ENCODE results near the gene ZDHHC20. TPM values are rescaled to one million over a fixed set of nuclear protein-coding genes. Genes with fewer than 3 reads are reported as not detected.

The ZDHHC20 gene
- total RNA-seq, 1 experiment from 2014 or later = 69.1 TPM

DNA sequence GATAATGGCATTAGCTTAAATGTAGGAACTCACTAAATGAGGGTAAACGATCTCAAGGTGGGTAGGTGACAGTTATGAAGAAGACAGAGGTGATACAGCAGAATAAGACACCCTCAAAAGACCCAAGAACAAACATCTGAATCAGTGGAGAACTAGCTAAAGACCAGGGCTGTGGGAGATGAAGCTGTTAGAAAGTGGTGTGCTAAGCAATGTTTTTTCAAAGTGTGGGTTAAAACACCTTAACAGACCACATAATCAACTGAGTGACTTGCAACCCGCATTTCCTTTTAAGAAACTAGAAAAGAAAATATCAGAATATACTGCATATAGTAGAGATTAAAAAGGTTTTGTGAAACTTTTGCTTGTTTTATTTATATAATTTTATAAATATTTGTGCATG, 70.0 kb downstream of the ZDHHC20 start:
- DNase-seq = no peak
- H3K56ac ChIP-seq (ENCODE audit: insufficient read length, low read depth, low read length) = no peak overlapping the region
- no peak overlapping the region for H3K4me3 Mint-ChIP-seq
- no peaks in the 10 kb centered on the region for H3K79me1 ChIP-seq (ENCODE audit: insufficient read depth, low read depth, low read length, poor library complexity, severe bottlenecking)
- no peaks in the 10 kb centered on the region for H3K4me1 Mint-ChIP-seq
- no peak overlapping the region for H4K5ac ChIP-seq (ENCODE audit: insufficient read length, low read depth, low read length)
- no peak overlapping the region for H2BK12ac ChIP-seq (ENCODE audit: insufficient read length, low read depth, low read length)
- no peak overlapping the region for H3K4me2 ChIP-seq (ENCODE audit: insufficient read depth, insufficient read length, low read length)
- no peak overlapping the region for H3K27ac ChIP-seq (ENCODE audit: insufficient read length, low read depth, low read length)
- H4K20me1 ChIP-seq (ENCODE audit: control insufficient read depth, insufficient read depth, insufficient read length) = no peaks in the 10 kb centered on the region
- no peaks in the 10 kb centered on the region for H3K4me1 ChIP-seq (ENCODE audit: insufficient read depth, low read length)
- H2BK15ac ChIP-seq (ENCODE audit: low read depth, low read length) = no peak overlapping the region
- H3K23me2 ChIP-seq (ENCODE audit: insufficient read length, low read depth, low read length, poor library complexity, severe bottlenecking) = no peaks in the 10 kb centered on the region
- no peak overlapping the region for H3K4ac ChIP-seq (ENCODE audit: low read depth, low read length)
- no peaks in the 10 kb centered on the region for H3K27me3 ChIP-seq (ENCODE audit: insufficient read depth, low read length)
- peaks cover 4 to 8% of the 10 kb centered on the region in 2 experiments; a peak in 4 of 5 replicates for H3K9me3 Mint-ChIP-seq
- TF ChIP-seq CTCF (conservative IDR thresholded peaks at IDR 0.05) = no peak
- H3K23ac ChIP-seq (ENCODE audit: insufficient read length, low read depth, low read length) = no peak overlapping the region
- no peak overlapping the region for H2BK5ac ChIP-seq (ENCODE audit: insufficient read length, low read length)
- no peak overlapping the region for H3K27ac Mint-ChIP-seq
- H3K18ac ChIP-seq (ENCODE audit: insufficient read length, low read depth, low read length) = no peak overlapping the region
- no peak overlapping the region for H3T11ph ChIP-seq (ENCODE audit: low read length)
- H2AFZ ChIP-seq (ENCODE audit: low read length) = no peak overlapping the region
- H4K8ac ChIP-seq (replicated peaks; ENCODE audit: insufficient read length, low read depth, low read length) = no peak overlapping the region
- no peak overlapping the region for H4K91ac ChIP-seq (ENCODE audit: insufficient read length, low read depth, low read length)
- no peak overlapping the region for H2AK5ac ChIP-seq (ENCODE audit: insufficient read length, low read length)
- no peak overlapping the region for H2BK20ac ChIP-seq (ENCODE audit: low read depth, low read length, poor library complexity, severe bottlenecking)
- WGBS (ENCODE audit: extremely low coverage, insufficient read length, low lambda C conversion rate) = no CpG with 5 or more reads among the region's 2 CpGs
- no peaks in the 10 kb centered on the region for H3K9me3 ChIP-seq (ENCODE audit: control insufficient read depth, low read depth, low read length)
- H3K27me3 Mint-ChIP-seq (ENCODE audit: low read depth) = no peaks in the 10 kb centered on the region
- H2BK120ac ChIP-seq (ENCODE audit: low read depth, low read length, poor library complexity, severe bottlenecking) = no peak overlapping the region
- H3K36me3 Mint-ChIP-seq (ENCODE audit: insufficient read depth in 1 of 3, low read depth in 3 of 3) = peaks cover 33 to 74% (median 62%) of the 10 kb centered on the region in 3 experiments
- H3K9ac ChIP-seq (ENCODE audit: extremely low read depth, insufficient read length, low read length) = no peak overlapping the region
- H3K14ac ChIP-seq (ENCODE audit: insufficient read depth, low read length) = no peak overlapping the region
- H3K79me2 ChIP-seq (ENCODE audit: insufficient read depth, low read length) = no peaks in the 10 kb centered on the region
